Hepatocyte (in vitro differentiated cells): ENCODE measurements around the gene CEMP1. TPM values are rescaled to one million over a fixed set of nuclear protein-coding genes. Genes with fewer than 3 reads are reported as not detected.

Source experiments
- DNase-seq: peaks from one replicate; pipeline ENCODE4 v3.0.0-alpha.2; 2016; ENCODE audit warnings: low spot score
- H2AFZ ChIP-seq: fragments of 200-600 bp; sonication (generic); 2 replicates; pipeline ENCODE4 v1.6.0; 2016; ENCODE audit warnings: antibody characterized with exemption, mild to moderate bottlenecking
- H3K27ac ChIP-seq: fragments of 200-600 bp; sonication (generic); 2 replicates; pipeline ENCODE4 v1.5.1; 2016; ENCODE audit warnings: mild to moderate bottlenecking
- H3K27me3 ChIP-seq: fragments of 200-600 bp; sonication (generic); 2 replicates; pipeline ENCODE4 v1.6.1; 2016
- H3K36me3 ChIP-seq: fragments of 200-600 bp; sonication (generic); replicated peaks from 2 replicates; pipeline ENCODE4 v1.5.1; 2016; ENCODE audit warnings: low read depth; ENCODE audit not compliant: insufficient read depth
- H3K4me1 ChIP-seq: fragments of 200-600 bp; sonication (generic); 2 replicates; pipeline ENCODE4 v1.5.1; 2016; ENCODE audit warnings: mild to moderate bottlenecking, moderate library complexity; ENCODE audit not compliant: insufficient read depth
- H3K4me2 ChIP-seq: fragments of 200-600 bp; sonication (generic); 2 replicates; pipeline ENCODE4 v1.6.0; 2016
- H3K4me3 ChIP-seq: fragments of 200-600 bp; sonication (generic); 2 replicates; pipeline ENCODE4 v1.5.1; 2016; ENCODE audit warnings: mild to moderate bottlenecking
- H3K79me2 ChIP-seq: fragments of 200-600 bp; sonication (generic); 2 replicates; pipeline ENCODE4 v1.6.0; 2017; ENCODE audit warnings: mild to moderate bottlenecking
- H3K9me2 ChIP-seq: fragments of 200-600 bp; sonication (generic); replicated peaks from 2 replicates; pipeline ENCODE4 v1.6.0; 2017; ENCODE audit warnings: mild to moderate bottlenecking; ENCODE audit not compliant: insufficient read depth
- H3K9me3 ChIP-seq: fragments of 200-600 bp; sonication (generic); 2 replicates; pipeline ENCODE4 v1.5.1; 2016; ENCODE audit warnings: low read depth, mild to moderate bottlenecking
- H4K20me1 ChIP-seq: fragments of 200-600 bp; sonication (generic); 2 replicates; pipeline ENCODE4 v1.6.0; 2016; ENCODE audit warnings: mild to moderate bottlenecking; ENCODE audit not compliant: insufficient read depth, poor library complexity, severe bottlenecking
- EZH2 ChIP-seq: fragments of 200-600 bp; sonication (generic); IDR thresholded peaks from 2 replicates; pipeline ENCODE4 v1.6.1; 2016; ENCODE audit warnings: antibody characterized with exemption, mild to moderate bottlenecking, borderline replicate concordance
- EZH2phosphoT487 ChIP-seq: fragments of 200-600 bp; sonication (generic); IDR thresholded peaks from one replicate; pipeline ENCODE4 v1.6.1; 2018; ENCODE audit warnings: antibody characterized with exemption, mild to moderate bottlenecking, low read depth, moderate library complexity; ENCODE audit not compliant: unreplicated experiment, severe bottlenecking
- WGBS: methylation state at CpG from one replicate; pipeline ENCODE4 v1.1.6; 2016; ENCODE audit warnings: low lambda C conversion rate; ENCODE audit errors: missing lambda C conversion rate; 5-methylcytosine and 5-hydroxymethylcytosine counted together
- polyA plus RNA-seq: library from polyadenylated mRNA; unstranded; fragments of >200 nt; fragmentation: Nextera tagmentation; extraction: Ambion mirVana; gene quantifications from 2 replicates; pipeline ENCODE4 v1.2.1, GENCODE V29; 2016
- total RNA-seq: library from RNA; depleted of rRNA; stranded (reverse); fragments of >200 nt; gene quantifications from 2 replicates; pipeline ENCODE4 v1.2.3, GENCODE V29; 2014
- TF ChIP-seq, protein P1 (sequence below): fragments of 200-600 bp; sonication (generic); IDR thresholded peaks from 2 replicates; pipeline ENCODE4 v1.5.1; 2016; ENCODE audit warnings: antibody characterized with exemption, mild to moderate bottlenecking; ENCODE audit not compliant: poor library complexity

CEMP1 gene
- total and polyA plus RNA-seq, 2 experiments from 2014 or later = 11.1 TPM; not detected in 1

DNA sequence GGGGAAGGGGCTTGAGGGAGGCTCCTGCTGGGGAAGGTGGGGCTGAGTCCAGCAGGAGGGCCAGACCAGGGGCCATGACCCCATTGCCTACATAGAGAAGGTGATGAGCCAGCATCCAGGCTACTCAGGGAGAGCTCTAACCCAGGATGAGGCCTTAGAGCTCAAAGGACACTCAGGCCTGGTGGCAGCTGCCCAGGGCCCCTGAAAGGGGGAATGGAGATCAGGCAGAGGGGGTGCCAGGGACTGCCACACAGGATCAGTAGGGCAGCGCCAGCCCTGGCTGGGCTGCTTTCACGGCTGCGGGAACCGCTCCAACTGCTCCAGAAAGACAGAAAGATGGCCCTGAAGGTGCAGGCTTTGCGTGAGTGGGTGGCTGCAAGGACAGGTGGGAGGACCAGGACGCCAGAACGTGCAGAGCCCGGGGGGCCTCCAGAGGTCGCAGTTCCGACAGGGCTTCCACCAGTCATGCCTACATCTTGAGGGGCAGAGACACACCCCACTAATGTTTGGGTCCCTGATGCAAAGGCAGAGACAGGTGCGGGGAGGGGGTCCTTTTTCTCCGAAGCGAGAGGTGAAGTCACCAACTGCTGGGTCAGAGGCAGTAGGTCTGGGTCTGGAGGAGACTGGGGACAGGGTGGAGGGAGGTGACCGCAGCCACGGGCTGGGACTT lies 18.3 kb downstream of the CEMP1 start:
- Histone ChIP-seq H3K79me2 (peaks cover 41% of the 10 kb centered on the region), H3K9me2 (no peaks in the 10 kb centered on the region), H3K27ac (peak overlapping the region; percentile 100), H3K9me3 (no peaks in the 10 kb centered on the region), H3K27me3 (no peaks in the 10 kb centered on the region), H2AFZ (peak overlapping the region; percentile 71), H3K4me2 (peak overlapping the region; percentile 98), H3K36me3 (no peaks in the 10 kb centered on the region), H3K4me1 (peaks cover 29% of the 10 kb centered on the region), H3K4me3 (no peak overlapping the region), H4K20me1 (peaks cover 36% of the 10 kb centered on the region)
- DNase-seq = no peak
- 41% methylated on average over 15 of the region's 15 CpGs for WGBS
- no peak for TF ChIP-seq EZH2phosphoT487
- no peak for TF ChIP-seq EZH2
- TF ChIP-seq, protein P1, sequence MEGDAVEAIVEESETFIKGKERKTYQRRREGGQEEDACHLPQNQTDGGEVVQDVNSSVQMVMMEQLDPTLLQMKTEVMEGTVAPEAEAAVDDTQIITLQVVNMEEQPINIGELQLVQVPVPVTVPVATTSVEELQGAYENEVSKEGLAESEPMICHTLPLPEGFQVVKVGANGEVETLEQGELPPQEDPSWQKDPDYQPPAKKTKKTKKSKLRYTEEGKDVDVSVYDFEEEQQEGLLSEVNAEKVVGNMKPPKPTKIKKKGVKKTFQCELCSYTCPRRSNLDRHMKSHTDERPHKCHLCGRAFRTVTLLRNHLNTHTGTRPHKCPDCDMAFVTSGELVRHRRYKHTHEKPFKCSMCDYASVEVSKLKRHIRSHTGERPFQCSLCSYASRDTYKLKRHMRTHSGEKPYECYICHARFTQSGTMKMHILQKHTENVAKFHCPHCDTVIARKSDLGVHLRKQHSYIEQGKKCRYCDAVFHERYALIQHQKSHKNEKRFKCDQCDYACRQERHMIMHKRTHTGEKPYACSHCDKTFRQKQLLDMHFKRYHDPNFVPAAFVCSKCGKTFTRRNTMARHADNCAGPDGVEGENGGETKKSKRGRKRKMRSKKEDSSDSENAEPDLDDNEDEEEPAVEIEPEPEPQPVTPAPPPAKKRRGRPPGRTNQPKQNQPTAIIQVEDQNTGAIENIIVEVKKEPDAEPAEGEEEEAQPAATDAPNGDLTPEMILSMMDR = no peak

DNA sequence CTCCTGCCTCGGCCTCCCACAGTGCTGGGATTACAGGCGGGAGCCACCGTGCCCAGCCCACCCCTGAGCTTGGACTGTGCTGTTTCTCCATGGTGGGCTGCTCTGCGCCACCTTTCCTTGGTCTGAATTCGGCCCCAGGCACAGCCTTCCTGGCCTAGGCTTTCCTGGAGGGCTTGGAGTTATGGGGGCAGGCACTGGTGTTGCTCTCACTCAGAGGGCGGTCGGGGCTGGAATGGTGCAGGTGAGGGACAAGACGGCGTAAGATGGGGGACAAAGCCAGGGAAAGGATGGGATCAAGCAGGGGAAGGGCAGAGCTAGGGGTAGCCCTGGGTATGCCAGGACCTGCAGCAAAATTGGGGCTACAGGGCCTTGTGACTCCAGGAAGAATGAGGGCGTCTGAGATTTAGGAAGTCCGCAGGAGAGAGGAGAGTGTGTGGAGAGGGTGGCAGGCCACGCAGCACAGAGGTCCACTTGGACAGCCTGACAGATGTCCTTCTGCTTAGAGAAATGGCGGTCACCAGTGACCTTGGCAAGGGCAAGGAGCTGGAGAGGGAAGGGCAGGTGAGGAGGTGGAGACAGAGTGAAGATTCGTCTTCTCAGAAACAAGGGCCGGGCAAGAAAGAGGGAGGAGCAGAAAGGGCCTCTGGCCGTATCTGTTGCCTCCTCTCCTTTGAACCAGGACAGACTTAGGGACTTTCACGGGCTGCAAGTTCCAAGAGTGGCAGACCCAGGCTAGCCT lies 19.0 kb downstream of the CEMP1 start:
- H3K9me3 ChIP-seq = no peaks in the 10 kb centered on the region

DNA sequence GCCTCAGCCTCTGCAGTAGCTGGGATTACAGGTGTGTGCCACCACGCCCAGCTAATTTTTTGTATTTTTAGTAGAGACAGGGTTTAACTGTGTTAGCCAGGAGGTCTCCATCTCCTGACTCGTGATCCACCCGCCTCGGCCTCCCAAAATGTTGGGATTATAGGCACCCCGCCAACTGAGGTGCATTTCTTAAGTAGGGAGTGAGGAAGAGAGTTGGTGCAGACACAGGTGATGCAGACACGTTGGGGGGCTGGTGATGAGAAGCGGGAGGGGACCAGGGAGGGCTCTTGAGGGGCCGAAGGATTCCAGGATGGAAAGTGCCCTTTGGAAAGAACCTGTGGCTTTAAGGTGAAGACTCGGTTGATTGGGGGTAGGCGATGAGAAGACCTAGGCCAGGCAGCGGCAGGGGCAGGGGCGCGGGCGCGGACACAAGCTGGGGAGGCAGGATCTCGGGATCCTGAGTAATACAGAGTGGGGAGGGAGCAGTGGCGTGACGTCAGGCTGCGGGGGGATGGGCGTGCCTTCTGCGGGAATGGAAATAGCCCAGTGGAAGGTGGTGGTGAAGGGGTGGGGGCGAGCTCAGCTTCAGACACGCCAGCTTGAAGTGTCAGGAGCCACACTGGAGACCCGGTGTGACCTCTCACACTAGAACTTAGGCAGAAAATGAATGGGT lies 19.9 kb downstream of the CEMP1 start:
- TF ChIP-seq EZH2 (no peak), EZH2phosphoT487 (no peak)
- TF ChIP-seq, protein P1 = no peak
- WGBS = 76% methylated on average over 13 of the region's 24 CpGs
- H3K9me2 ChIP-seq = no peaks in the 10 kb centered on the region
- H2AFZ ChIP-seq = no peak overlapping the region
- no peak overlapping the region for H3K4me2 ChIP-seq
- peaks cover 25% of the 10 kb centered on the region for H3K79me2 ChIP-seq
- H3K9me3 ChIP-seq = no peaks in the 10 kb centered on the region
- H3K27me3 ChIP-seq = no peaks in the 10 kb centered on the region
- H4K20me1 ChIP-seq = peaks cover 20% of the 10 kb centered on the region
- H3K36me3 ChIP-seq = no peaks in the 10 kb centered on the region
- peak; percentile 74 for DNase-seq
- peaks cover 17% of the 10 kb centered on the region for H3K4me1 ChIP-seq
- no peak overlapping the region for H3K4me3 ChIP-seq
- H3K27ac ChIP-seq = no peak overlapping the region

More for the DNA sequence above, 19.0 kb downstream of the CEMP1 start:
- Histone ChIP-seq H2AFZ (no peak overlapping the region), H3K27ac (peak overlapping the region; percentile 100), H3K27me3 (no peaks in the 10 kb centered on the region), H3K4me2 (peak overlapping the region; percentile 98), H3K36me3 (no peaks in the 10 kb centered on the region), H3K4me3 (no peak overlapping the region), H3K79me2 (peaks cover 34% of the 10 kb centered on the region), H3K4me1 (peaks cover 26% of the 10 kb centered on the region), H3K9me2 (no peaks in the 10 kb centered on the region), H4K20me1 (peaks cover 29% of the 10 kb centered on the region)
- TF ChIP-seq, protein P1 = no peak
- 86% methylated on average over 17 of the region's 17 CpGs for WGBS
- DNase-seq = no peak
